GM12892 (cell line): ENCODE data around the gene PIBF1.
"Not testable (repeated sequence)": the region's sequence is repeated elsewhere in the genome, so short reads cannot be mapped to it uniquely, and the experiment has no call there.

Experiments used
- DNase-seq: peaks from one replicate; pipeline ENCODE4 v3.0.0; 2011; ENCODE audit not compliant: insufficient read length
- FAIRE-seq: peaks from 2 replicates; lab custom pipeline; 2011; peaks lifted over from hg19 to GRCh38; lab: Jason Lieb, UNC
- POLR2A ChIP-seq: IDR thresholded peaks from 2 replicates; pipeline ENCODE4 v1.6.1; 2011; ENCODE audit warnings: low read depth, low read length, control low read depth
- POLR2AphosphoS5 ChIP-seq: IDR thresholded peaks from 2 replicates; pipeline ENCODE4 v1.6.1; 2011; ENCODE audit warnings: low read depth, low read length, control low read depth
- TAF1 ChIP-seq: IDR thresholded peaks from 2 replicates; pipeline ENCODE4 v1.6.1; 2011; ENCODE audit warnings: low read depth, mild to moderate bottlenecking, control low read depth, low read length, borderline replicate concordance

Gene PIBF1

GRCh38 chr13:72798817-72799216, 16.9 kb downstream of the PIBF1 start:
- FAIRE-seq (no peak), DNase-seq (no peak)
- TF ChIP-seq POLR2A (no peak), POLR2AphosphoS5 (no peak), TAF1 (no peak)

- no peak for DNase-seq
- no peak for FAIRE-seq
These were observed 22.4 kb downstream of the PIBF1 start for GRCh38 chr13:72804301-72804700.

GRCh38 chr13:72805676-72806346, 23.9 kb downstream of the PIBF1 start:
- no peak for TF ChIP-seq POLR2A
- TF ChIP-seq TAF1, result no peak
- no peak for TF ChIP-seq POLR2AphosphoS5
- DNase-seq (no peak), FAIRE-seq (no peak)

More at GRCh38 chr13:72804301-72804700, 22.4 kb downstream of the PIBF1 start:
- TF ChIP-seq POLR2AphosphoS5 (no peak), POLR2A (no peak), TAF1 (no peak)

- not testable (repeated sequence) for FAIRE-seq, DNase-seq
These were observed 24.6 kb downstream of the PIBF1 start for GRCh38 chr13:72806514-72806913.

GRCh38 chr13:72808917-72809500, 27.1 kb downstream of the PIBF1 start:
- TF ChIP-seq TAF1, result no peak
- TF ChIP-seq POLR2A, result no peak
- TF ChIP-seq POLR2AphosphoS5, result no peak
- FAIRE-seq, result no peak
- no peak for DNase-seq

- TF ChIP-seq POLR2AphosphoS5 (no peak), POLR2A (no peak), TAF1 (no peak)
- peak; percentile 67 for FAIRE-seq
- DNase-seq, result no peak
These were observed 38.4 kb downstream of the PIBF1 start for GRCh38 chr13:72820156-72820897.

- no peak for DNase-seq
- FAIRE-seq, result no peak
- TF ChIP-seq POLR2AphosphoS5 (no peak), POLR2A (no peak), TAF1 (no peak)
These were observed 39.0 kb downstream of the PIBF1 start for GRCh38 chr13:72820898-72821279.

GRCh38 chr13:72823081-72823480, 41.1 kb downstream of the PIBF1 start:
- no peak for DNase-seq
- TF ChIP-seq TAF1, result no peak
- no peak for TF ChIP-seq POLR2AphosphoS5
- no peak for TF ChIP-seq POLR2A
- no peak for FAIRE-seq

GRCh38 chr13:72823724-72824123, 41.8 kb downstream of the PIBF1 start:
- DNase-seq (no peak), FAIRE-seq (no peak)
- no peak for TF ChIP-seq TAF1
- no peak for TF ChIP-seq POLR2AphosphoS5
- no peak for TF ChIP-seq POLR2A

- TF ChIP-seq TAF1 (no peak), POLR2AphosphoS5 (no peak), POLR2A (no peak)
- FAIRE-seq (no peak), DNase-seq (no peak)
These were observed 52.7 kb downstream of the PIBF1 start for GRCh38 chr13:72834601-72835000.

GRCh38 chr13:72839831-72840426, 58.0 kb downstream of the PIBF1 start:
- DNase-seq (no peak), FAIRE-seq (peak; percentile 66)
- TF ChIP-seq TAF1 (no peak), POLR2AphosphoS5 (no peak), POLR2A (no peak)

GRCh38 chr13:72842991-72843390, 61.1 kb downstream of the PIBF1 start:
- DNase-seq (no peak), FAIRE-seq (no peak)
- no peak for TF ChIP-seq POLR2A
- TF ChIP-seq TAF1, result no peak
- TF ChIP-seq POLR2AphosphoS5, result no peak

- FAIRE-seq, result not testable (repeated sequence)
These were observed 63.2 kb downstream of the PIBF1 start for GRCh38 chr13:72845148-72845547.

More at GRCh38 chr13:72845148-72845547, 63.2 kb downstream of the PIBF1 start:
- not testable (repeated sequence) for DNase-seq
